ENCODE measurements around the gene KAZN.

GRCh38 chr1:15066191-15066590 lies 467.7 kb downstream of the KAZN start:
- TF ChIP-seq FOXJ3 (CRISPR knock-in tag; IDR thresholded peaks at IDR 0.05) (no peak), TEAD4 (IDR thresholded peaks at IDR 0.05; ENCODE audit: borderline replicate concordance, insufficient read depth) (no peak), POLR2AphosphoS5 (IDR thresholded peaks at IDR 0.05; ENCODE audit: low read depth, low read length) (no peak)
- TF ChIP-seq, protein P1, sequence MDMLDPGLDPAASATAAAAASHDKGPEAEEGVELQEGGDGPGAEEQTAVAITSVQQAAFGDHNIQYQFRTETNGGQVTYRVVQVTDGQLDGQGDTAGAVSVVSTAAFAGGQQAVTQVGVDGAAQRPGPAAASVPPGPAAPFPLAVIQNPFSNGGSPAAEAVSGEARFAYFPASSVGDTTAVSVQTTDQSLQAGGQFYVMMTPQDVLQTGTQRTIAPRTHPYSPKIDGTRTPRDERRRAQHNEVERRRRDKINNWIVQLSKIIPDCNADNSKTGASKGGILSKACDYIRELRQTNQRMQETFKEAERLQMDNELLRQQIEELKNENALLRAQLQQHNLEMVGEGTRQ (IDR thresholded peaks at IDR 0.05; ENCODE audit: borderline replicate concordance, low read depth, low read length): no peak
- TF ChIP-seq, protein P2, sequence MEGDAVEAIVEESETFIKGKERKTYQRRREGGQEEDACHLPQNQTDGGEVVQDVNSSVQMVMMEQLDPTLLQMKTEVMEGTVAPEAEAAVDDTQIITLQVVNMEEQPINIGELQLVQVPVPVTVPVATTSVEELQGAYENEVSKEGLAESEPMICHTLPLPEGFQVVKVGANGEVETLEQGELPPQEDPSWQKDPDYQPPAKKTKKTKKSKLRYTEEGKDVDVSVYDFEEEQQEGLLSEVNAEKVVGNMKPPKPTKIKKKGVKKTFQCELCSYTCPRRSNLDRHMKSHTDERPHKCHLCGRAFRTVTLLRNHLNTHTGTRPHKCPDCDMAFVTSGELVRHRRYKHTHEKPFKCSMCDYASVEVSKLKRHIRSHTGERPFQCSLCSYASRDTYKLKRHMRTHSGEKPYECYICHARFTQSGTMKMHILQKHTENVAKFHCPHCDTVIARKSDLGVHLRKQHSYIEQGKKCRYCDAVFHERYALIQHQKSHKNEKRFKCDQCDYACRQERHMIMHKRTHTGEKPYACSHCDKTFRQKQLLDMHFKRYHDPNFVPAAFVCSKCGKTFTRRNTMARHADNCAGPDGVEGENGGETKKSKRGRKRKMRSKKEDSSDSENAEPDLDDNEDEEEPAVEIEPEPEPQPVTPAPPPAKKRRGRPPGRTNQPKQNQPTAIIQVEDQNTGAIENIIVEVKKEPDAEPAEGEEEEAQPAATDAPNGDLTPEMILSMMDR (IDR thresholded peaks at IDR 0.05): no peak
